Limb (tissue), 2 donors: ENCODE measurements around the gene TRIM14.
"Not testable (repeated sequence)": the region's sequence is repeated elsewhere in the genome, so short reads cannot be mapped to it uniquely, and the experiment has no call there.

Source experiments
- DNase-seq, 2 donors: peaks; one replicate each; pipeline ENCODE4 v3.0.0-alpha.2; 2016; ENCODE audit errors: extremely low spot score in 2 of 2

The TRIM14 gene

DNA sequence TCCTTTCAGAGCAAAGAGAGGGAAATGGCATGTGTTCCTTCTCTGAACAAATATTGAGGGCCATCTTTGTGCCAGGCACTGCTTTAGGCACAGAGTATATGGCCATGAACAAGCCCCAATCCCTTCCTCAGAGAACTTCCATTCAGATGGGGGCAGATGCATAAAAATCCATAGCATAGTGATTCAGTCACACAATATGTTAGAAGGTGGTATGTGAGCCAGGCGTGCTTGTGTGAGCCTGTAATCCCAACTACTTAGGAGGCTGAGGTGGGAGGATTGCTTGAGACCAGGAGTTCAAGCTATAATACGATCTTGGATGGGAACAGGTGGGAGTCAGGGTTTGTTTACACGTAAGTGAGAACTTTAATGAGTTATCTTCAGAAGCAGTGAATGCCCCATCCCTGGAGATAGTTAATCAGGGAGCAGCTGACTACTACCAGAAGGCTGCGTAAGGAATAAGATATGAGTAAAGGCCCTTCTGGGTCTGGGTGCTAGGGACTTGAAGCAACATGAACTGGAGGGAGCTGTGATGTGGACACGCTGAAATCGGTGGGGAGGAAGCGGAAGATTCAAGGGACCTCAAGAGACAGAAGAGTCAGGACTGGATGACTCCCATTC, 35.3 kb downstream of the TRIM14 start:
- DNase-seq, result no peak

GRCh38 chr9:98083061-98083501, 35.9 kb downstream of the TRIM14 start:
- DNase-seq, result no peak

- no peak for DNase-seq
These were observed 37.4 kb downstream of the TRIM14 start for GRCh38 chr9:98081477-98082219.

DNA sequence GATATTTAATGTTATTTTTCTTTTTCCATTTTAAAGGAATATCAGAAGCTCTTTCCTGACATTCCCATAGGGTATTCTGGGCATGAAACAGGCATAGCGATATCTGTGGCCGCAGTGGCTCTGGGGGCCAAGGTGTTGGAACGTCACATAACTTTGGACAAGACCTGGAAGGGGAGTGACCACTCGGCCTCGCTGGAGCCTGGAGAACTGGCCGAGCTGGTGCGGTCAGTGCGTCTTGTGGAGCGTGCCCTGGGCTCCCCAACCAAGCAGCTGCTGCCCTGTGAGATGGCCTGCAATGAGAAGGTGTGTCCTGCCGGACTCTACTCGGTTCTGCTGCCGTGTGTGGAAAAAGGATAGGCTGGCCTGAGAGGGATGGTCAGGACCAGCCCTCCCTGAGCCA, 38.2 kb downstream of the TRIM14 start:
- no peak for DNase-seq

- DNase-seq, result no peak
These were observed 38.7 kb downstream of the TRIM14 start for GRCh38 chr9:98080326-98080725.

- no peak for DNase-seq
These were observed 40.1 kb downstream of the TRIM14 start for GRCh38 chr9:98078895-98079294.

GRCh38 chr9:98076514-98076890, 42.5 kb downstream of the TRIM14 start:
- not testable (repeated sequence) for DNase-seq

DNA sequence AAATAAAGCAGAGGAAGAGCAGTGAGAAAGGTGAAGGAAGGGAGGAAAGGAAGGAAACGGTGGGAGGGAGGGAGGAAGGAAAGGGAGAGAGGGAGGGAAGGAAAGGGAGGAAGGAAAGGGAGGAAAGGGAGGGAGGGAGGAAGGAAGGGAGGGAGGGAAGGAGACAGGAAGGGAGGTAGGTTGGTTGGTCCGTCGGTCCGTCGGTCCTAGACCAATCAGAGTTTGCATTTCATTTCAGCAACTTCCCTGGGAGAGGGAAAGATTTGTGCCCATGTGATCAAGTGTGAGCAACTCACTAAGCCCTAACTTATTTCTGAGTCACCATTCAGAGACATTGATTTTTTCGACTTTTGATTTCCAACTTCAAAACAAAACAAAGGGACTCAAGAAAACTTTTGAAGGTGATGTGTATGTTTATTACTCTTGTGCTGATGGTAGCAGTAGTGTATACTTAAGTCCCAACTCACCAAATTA, 43.7 kb downstream of the TRIM14 start:
- DNase-seq, result no peak

- peak; percentile 21 to 79 for DNase-seq
These were observed 44.7 kb downstream of the TRIM14 start for GRCh38 chr9:98074115-98074990.

- DNase-seq, result no peak
These were observed 47.3 kb downstream of the TRIM14 start for GRCh38 chr9:98071737-98072136.

GRCh38 chr9:98070704-98071103, 48.3 kb downstream of the TRIM14 start:
- no peak for DNase-seq

DNA sequence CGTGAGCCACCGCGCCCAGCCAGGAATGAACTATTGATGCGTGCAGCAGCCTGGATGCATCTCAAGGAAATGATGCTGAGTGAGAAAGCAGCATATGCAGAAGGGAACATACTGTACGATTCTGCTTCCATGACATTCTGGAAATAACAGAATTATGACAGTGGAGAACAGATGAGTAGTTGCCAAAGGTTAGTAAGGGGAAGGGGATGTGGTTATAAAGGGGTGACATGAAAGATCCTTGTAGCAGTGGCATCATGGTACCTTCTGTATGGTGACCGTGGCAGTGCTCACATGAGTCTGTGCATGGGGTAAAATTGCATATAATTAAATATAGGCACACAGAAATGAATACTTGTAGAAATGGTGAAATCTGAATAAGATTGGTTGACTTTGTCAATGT, 49.5 kb downstream of the TRIM14 start:
- no peak for DNase-seq

DNA sequence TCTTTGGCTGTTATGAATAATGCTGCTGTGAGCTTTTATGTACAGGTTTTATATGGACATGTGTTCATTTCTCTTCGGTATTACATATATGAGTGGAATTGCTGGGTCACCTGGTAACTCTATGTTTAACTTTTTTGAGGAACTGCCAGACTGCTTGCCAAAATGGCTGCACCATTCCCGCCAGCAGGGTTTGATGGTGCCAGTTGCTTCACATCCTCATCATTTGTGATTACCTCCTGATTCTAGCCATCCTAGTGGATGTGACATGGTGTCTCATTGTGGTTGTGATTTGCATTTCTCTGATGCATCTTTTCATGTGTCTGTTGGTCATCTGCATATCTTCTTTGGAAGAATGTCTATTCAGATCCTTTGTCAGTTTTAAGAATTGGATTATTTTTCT, 51.8 kb downstream of the TRIM14 start:
- no peak for DNase-seq

- DNase-seq, result no peak
These were observed 52.8 kb downstream of the TRIM14 start for GRCh38 chr9:98066235-98066634.

DNA sequence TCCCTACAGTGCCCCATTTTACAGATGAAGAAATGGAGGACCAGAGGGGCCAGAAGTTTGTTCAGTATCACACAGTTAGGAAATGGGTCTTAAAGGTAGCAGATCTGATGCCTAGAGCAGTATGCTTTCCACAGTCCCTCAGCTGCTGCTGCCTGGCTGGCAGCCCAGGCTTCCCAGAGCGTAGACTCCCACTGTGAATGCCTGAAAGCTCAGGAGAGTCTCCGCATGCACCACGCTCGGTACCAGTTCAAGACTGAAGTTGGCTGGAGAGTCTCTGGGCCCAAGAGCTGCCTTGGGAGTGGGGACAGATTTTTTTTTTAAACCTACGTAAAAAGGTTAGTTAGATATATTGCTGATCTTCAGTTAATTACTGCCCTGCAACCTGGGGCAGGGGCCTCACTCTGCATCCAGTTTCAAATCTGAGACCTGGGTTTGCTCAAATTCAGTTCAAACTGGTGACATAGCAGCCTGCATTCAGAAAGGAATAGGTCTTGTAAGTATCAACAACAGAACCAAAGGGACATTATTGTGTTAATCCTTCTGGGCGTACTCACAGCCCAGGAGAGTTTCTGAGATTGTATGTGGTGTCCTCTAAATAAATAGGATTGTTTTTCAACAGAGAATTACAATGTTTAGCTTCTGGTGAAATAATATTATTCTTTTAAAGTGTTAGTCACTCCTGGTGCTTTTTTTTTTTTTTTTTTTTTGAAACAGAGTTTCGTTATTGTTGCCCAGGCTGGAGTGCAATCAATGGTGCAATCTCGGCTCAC, 54.2 kb downstream of the TRIM14 start:
- DNase-seq, result no peak

DNA sequence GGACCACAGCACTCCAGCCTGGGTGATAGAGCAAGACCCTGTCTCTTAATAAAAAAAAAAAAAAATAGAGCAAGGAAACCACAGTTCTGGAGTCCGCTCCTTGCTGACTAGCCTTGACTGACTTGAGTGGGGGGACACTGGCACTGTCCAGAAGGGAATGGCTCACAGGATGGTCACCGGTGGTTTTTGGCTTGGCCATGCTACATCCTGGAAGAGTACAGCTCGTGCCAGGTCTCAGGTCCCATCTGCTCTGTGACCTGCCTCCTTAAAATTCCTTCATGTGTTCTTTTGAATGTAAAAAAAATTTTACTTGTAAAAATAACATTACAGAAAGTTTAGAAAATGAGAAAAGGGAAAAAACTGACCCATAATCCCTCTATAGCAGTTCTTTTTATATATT, 56.9 kb downstream of the TRIM14 start:
- no peak for DNase-seq

- peak in 1 of 2 donors; percentile 35 for DNase-seq
These were observed 61.8 kb downstream of the TRIM14 start for GRCh38 chr9:98057138-98057799.

GRCh38 chr9:98056269-98057137, 62.5 kb downstream of the TRIM14 start, which contains the start of gene NANS:
TSS of gene NANS (plus strand) at chr9:98056732. CDS start at chr9:98056809, 77 bp downstream.
- DNase-seq, result peak; percentile 92 to 97

GRCh38 chr9:98054376-98054951, 64.6 kb downstream of the TRIM14 start:
- DNase-seq, result no peak
